ENCODE data around the gene KIAA2012.

KIAA2012 gene

GRCh38 chr2:202056611-202057010 is 16.4 kb upstream of the KIAA2012 start:
- no peak for DNase-seq
- Mint-ChIP-seq H3K27ac (no peak overlapping the region), H3K4me3 (no peak overlapping the region), H3K9me3 (no peaks in the 10 kb centered on the region), H3K27me3 (peaks cover 46% of the 10 kb centered on the region), H3K4me1 (ENCODE audit: low read depth) (no peaks in the 10 kb centered on the region), H3K36me3 (ENCODE audit: low read depth) (no peaks in the 10 kb centered on the region)

DNA sequence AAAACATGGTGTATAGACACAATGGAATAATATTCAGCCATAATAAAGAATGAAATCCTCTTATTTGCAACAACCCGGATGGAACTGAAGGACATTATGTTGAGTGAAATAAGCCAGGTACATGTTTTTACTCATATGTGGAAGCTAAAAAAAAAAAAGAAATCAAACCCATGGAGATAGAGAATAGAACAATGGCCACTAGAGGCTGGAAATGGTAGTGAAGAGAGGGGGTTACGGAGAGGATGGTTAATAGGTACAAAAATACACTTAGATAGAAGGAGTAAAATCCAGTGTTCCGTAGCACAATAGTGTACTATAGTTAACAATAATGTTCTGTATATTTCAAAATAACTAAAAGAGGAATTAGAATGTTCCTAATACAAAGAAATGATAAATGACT is 12.8 kb upstream of the KIAA2012 start:
- Mint-ChIP-seq H3K9me3 (no peaks in the 10 kb centered on the region), H3K27me3 (peaks cover 24% of the 10 kb centered on the region), H3K4me1 (ENCODE audit: low read depth) (peaks cover 5% of the 10 kb centered on the region), H3K4me3 (no peak overlapping the region), H3K36me3 (ENCODE audit: low read depth) (no peaks in the 10 kb centered on the region), H3K27ac (no peak overlapping the region)
- DNase-seq, result no peak

GRCh38 chr2:202061695-202062094 is 11.4 kb upstream of the KIAA2012 start:
- Mint-ChIP-seq H3K4me1 (ENCODE audit: low read depth) (peaks cover 5% of the 10 kb centered on the region), H3K9me3 (no peaks in the 10 kb centered on the region), H3K27me3 (peaks cover 13% of the 10 kb centered on the region), H3K27ac (no peak overlapping the region), H3K36me3 (ENCODE audit: low read depth) (no peaks in the 10 kb centered on the region), H3K4me3 (no peak overlapping the region)
- no peak for DNase-seq

- no peak overlapping the region for H3K27ac Mint-ChIP-seq
- H3K27me3 Mint-ChIP-seq, result peaks cover 3% of the 10 kb centered on the region
- H3K4me1 Mint-ChIP-seq (ENCODE audit: low read depth), result peaks cover 5% of the 10 kb centered on the region
- H3K36me3 Mint-ChIP-seq (ENCODE audit: low read depth), result no peaks in the 10 kb centered on the region
- H3K9me3 Mint-ChIP-seq, result no peaks in the 10 kb centered on the region
- DNase-seq, result no peak
- H3K4me3 Mint-ChIP-seq, result no peak overlapping the region
Measured at GRCh38 chr2:202064171-202064880, 8.7 kb upstream of the KIAA2012 start.

DNA sequence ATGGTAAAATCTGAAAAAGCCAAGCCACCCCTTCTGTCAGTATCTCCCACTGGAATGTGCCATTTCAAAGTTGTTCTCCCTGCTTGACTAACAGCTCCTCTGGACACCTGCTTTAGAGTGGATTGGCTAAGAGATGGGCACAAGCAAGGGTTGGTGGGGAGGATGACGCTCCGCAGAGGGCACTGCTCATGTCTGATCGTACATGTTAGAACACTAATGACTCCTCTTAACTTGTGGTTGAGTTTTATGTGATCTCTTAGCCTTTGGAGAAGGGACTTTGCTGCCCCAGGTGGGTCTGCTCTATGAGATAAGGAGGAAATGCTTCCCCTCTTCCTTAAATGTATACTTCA is 8.2 kb upstream of the KIAA2012 start:
- no peaks in the 10 kb centered on the region for H3K36me3 Mint-ChIP-seq (ENCODE audit: low read depth)
- H3K9me3 Mint-ChIP-seq, result no peaks in the 10 kb centered on the region
- H3K4me3 Mint-ChIP-seq, result no peak overlapping the region
- no peak for DNase-seq
- peaks cover 5% of the 10 kb centered on the region for H3K4me1 Mint-ChIP-seq (ENCODE audit: low read depth)
- no peak overlapping the region for H3K27ac Mint-ChIP-seq
- no peaks in the 10 kb centered on the region for H3K27me3 Mint-ChIP-seq

- no peak for DNase-seq
- Mint-ChIP-seq H3K36me3 (ENCODE audit: low read depth) (no peaks in the 10 kb centered on the region), H3K27me3 (no peaks in the 10 kb centered on the region), H3K27ac (no peak overlapping the region), H3K4me1 (ENCODE audit: low read depth) (peaks cover 5% of the 10 kb centered on the region), H3K9me3 (no peaks in the 10 kb centered on the region), H3K4me3 (no peak overlapping the region)
Measured at GRCh38 chr2:202065876-202066275, 7.2 kb upstream of the KIAA2012 start.

DNA sequence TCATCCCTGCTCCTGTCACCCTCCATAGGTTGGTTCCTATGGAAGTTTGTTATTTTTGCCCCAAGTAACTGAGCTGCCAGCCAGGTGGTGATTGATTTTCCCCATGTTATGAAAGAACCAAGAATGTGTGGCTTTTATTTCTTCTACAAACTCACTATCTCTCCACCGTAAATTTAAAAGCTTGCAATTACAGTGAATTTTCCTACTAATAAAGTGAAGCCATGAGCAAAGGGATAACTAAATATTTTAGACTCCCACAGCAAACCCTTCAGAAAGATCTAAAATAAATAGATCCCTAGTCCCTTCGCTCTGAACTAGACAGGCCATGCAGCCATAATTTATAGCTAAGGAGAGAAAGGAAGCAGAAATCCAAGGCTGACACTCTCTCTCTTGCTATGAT is 6.2 kb upstream of the KIAA2012 start:
- Mint-ChIP-seq H3K4me1 (ENCODE audit: low read depth) (peaks cover 8% of the 10 kb centered on the region), H3K4me3 (no peak overlapping the region), H3K27me3 (no peaks in the 10 kb centered on the region), H3K27ac (no peak overlapping the region), H3K9me3 (no peaks in the 10 kb centered on the region), H3K36me3 (ENCODE audit: low read depth) (no peaks in the 10 kb centered on the region)
- no peak for DNase-seq

DNA sequence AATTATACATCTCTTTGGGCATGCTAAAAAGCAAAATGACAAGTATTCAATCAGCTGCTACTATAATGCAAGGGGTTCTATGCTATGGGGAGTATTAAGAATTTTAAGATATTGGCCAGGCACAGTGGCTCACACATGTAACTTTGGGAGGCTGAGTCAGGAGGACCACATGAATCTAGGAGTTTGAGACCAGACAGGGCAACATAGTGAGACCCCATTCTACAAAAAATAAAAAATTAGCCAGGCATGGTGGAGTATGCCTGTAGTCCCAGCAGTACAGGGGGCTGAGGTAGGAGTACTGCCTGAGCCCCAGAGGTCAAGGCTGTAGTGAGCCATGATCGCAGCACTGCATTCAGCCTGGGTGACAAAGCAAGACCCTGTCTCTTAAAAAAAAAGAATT is 5.5 kb upstream of the KIAA2012 start:
- H3K9me3 Mint-ChIP-seq, result no peaks in the 10 kb centered on the region
- H3K4me3 Mint-ChIP-seq, result no peak overlapping the region
- H3K36me3 Mint-ChIP-seq (ENCODE audit: low read depth), result no peaks in the 10 kb centered on the region
- peaks cover 2% of the 10 kb centered on the region for H3K27me3 Mint-ChIP-seq
- H3K4me1 Mint-ChIP-seq (ENCODE audit: low read depth), result peaks cover 8% of the 10 kb centered on the region
- DNase-seq, result no peak
- H3K27ac Mint-ChIP-seq, result no peak overlapping the region

DNA sequence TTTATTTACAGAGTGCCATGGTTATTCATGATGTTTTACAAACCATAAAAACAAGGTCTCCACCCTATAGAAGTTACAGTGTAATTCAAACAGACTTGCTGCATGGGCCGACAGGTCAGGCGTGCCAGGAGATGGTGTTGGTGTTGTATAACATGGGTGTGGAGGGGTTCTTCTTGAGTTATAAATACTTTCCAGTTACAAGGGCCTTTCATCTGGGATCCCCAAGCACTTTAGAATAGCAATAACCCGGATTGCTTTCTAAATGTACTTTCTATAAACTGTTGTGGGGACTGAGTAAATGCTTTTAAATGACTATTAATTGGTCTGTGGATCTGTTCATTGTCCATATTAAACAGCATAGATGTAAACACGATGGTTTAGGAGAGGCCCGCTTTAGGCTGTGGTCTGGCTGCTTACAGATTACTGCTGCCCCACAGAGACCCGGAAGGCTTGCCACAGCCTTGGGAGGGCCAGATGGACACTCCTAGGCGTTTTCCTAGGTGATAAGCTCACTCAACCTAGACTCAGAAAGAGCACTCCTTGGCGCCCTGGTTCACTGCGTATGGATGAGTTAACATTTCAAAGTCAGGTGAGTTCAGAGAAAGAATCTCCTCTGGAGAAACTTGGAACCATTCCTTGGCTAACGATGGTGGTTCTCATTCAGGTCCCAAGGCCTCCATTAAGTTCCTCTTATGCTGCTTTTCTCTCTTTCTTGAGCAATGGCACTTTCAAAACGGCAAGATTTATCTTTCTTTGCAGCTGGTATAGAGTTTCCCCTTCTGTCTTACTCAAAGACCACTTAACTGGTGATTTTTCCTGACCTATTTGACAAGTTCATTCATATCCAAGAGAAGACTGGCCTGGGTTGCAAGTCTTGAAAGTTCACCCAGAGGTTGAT is 3.6 kb upstream of the KIAA2012 start:
- H3K4me1 Mint-ChIP-seq (ENCODE audit: low read depth), result peaks cover 7% of the 10 kb centered on the region
- H3K27ac Mint-ChIP-seq, result no peak overlapping the region
- H3K27me3 Mint-ChIP-seq, result peaks cover 5% of the 10 kb centered on the region
- DNase-seq, result no peak
- H3K4me3 Mint-ChIP-seq, result no peak overlapping the region
- H3K9me3 Mint-ChIP-seq, result no peaks in the 10 kb centered on the region
- no peaks in the 10 kb centered on the region for H3K36me3 Mint-ChIP-seq (ENCODE audit: low read depth)

DNA sequence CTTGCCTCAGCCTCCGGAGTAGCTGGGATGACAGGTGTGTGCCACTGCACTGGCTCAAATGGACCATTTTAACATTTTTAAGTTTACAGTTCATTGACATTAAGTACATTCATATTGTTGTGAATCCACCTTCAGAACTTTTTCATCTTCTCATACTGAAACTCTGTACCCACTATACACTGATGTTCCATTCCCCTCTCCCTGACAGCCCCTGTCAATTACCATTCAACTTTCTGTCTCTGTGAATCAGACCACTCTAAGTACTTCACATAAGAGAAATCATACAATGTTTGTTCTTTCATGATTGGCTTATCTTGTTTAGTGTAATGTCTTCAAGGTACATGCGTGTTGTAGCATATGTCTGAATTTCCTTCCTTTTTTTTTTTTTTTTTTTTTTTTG is 1.9 kb upstream of the KIAA2012 start:
- no peaks in the 10 kb centered on the region for H3K36me3 Mint-ChIP-seq (ENCODE audit: low read depth)

GRCh38 chr2:202072226-202072625 is 829 bp upstream of the KIAA2012 start:
- Mint-ChIP-seq H3K4me3 (no peak overlapping the region), H3K27me3 (peaks cover 5% of the 10 kb centered on the region), H3K36me3 (ENCODE audit: low read depth) (no peaks in the 10 kb centered on the region), H3K27ac (no peak overlapping the region), H3K4me1 (ENCODE audit: low read depth) (peaks cover 4% of the 10 kb centered on the region), H3K9me3 (no peaks in the 10 kb centered on the region)
- DNase-seq, result no peak

More for the DNA sequence above, 1.9 kb upstream of the KIAA2012 start:
- H3K27me3 Mint-ChIP-seq, result peaks cover 5% of the 10 kb centered on the region
- no peak for DNase-seq
- H3K4me1 Mint-ChIP-seq (ENCODE audit: low read depth), result peaks cover 4% of the 10 kb centered on the region
- H3K27ac Mint-ChIP-seq, result no peak overlapping the region
- no peaks in the 10 kb centered on the region for H3K9me3 Mint-ChIP-seq
- H3K4me3 Mint-ChIP-seq, result no peak overlapping the region

- Mint-ChIP-seq H3K4me3 (no peak overlapping the region), H3K9me3 (no peaks in the 10 kb centered on the region), H3K27me3 (peaks cover 5% of the 10 kb centered on the region), H3K27ac (no peak overlapping the region), H3K36me3 (ENCODE audit: low read depth) (no peaks in the 10 kb centered on the region), H3K4me1 (ENCODE audit: low read depth) (peaks cover 4% of the 10 kb centered on the region)
- DNase-seq, result no peak
Measured at GRCh38 chr2:202074324-202074723, 1.3 kb downstream of the KIAA2012 start.

DNA sequence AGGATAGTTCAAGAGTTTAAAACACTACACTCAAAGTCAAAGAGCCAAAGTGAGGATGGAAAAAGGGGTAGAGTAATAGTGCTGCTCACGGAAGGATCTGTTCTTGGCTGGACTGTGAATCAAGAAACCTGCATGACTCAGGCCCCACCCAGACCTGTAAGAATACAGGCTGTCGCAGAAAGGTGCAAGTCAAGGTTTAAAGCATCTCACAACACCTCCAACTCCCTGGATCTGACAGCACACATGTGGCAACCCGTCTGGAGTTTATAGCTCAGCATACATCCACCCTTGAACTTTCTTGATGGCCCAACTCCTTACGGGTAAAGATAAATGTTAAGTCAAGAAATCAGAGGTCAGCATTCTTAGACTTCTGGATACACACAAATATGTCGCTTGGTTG is 6.3 kb downstream of the KIAA2012 start:
- Mint-ChIP-seq H3K27me3 (peaks cover 2% of the 10 kb centered on the region), H3K9me3 (peaks cover 6% of the 10 kb centered on the region), H3K4me1 (ENCODE audit: low read depth) (no peaks in the 10 kb centered on the region), H3K4me3 (no peak overlapping the region), H3K27ac (no peak overlapping the region), H3K36me3 (ENCODE audit: low read depth) (no peaks in the 10 kb centered on the region)
- DNase-seq, result no peak

GRCh38 chr2:202084265-202084664 is 11.2 kb downstream of the KIAA2012 start:
- Mint-ChIP-seq H3K4me3 (no peak overlapping the region), H3K9me3 (peaks cover 6% of the 10 kb centered on the region), H3K27me3 (peaks cover 2% of the 10 kb centered on the region), H3K27ac (no peak overlapping the region), H3K36me3 (ENCODE audit: low read depth) (no peaks in the 10 kb centered on the region), H3K4me1 (ENCODE audit: low read depth) (no peaks in the 10 kb centered on the region)
- DNase-seq, result no peak

DNA sequence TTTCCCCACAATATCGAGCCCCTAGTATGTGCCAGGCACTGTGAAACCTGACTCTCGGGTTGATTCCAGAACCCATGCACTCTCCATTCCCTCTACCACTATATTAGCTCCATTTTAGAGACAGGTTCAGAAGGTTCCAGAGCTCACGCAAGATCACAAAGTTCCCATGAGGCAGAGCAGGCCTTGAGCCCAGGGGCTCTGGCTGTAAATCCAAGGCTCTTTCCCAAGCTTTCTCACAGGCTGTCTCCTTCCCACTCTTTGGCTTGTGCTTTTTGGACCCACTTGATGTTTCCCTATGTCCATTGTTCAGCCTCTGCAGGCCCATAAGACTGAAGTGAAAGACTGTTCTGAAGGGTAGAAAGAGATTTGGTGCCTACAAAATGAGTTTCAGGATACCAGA is 15.7 kb downstream of the KIAA2012 start:
- Mint-ChIP-seq H3K36me3 (ENCODE audit: low read depth) (no peaks in the 10 kb centered on the region), H3K27me3 (peaks cover 6% of the 10 kb centered on the region), H3K27ac (no peak overlapping the region), H3K9me3 (no peaks in the 10 kb centered on the region), H3K4me1 (ENCODE audit: low read depth) (no peaks in the 10 kb centered on the region), H3K4me3 (no peak overlapping the region)
- DNase-seq, result no peak

Measured in activated T-cell treated with anti-CD3 and anti-CD28 coated beads, Interleukin-2, amount 50 U/mL, for 24 hours (primary cell).